NB4 (cell line): ENCODE measurements around the gene ZNF227.

Experiments used
- DNase-seq: peaks from one replicate; pipeline ENCODE4 v3.0.0; 2010; ENCODE audit warnings: low read depth
- H3K4me3 ChIP-seq: one replicate; pipeline ENCODE4 v1.5.1; 2011; ENCODE audit warnings: mild to moderate bottlenecking, low read depth, low read length, moderate library complexity
- MYC ChIP-seq: IDR thresholded peaks from 2 replicates; pipeline ENCODE4 v1.6.1; 2011; ENCODE audit warnings: low read depth, low read length
- POLR2A ChIP-seq: IDR thresholded peaks from 2 replicates; pipeline ENCODE4 v1.6.1; 2011; ENCODE audit warnings: mild to moderate bottlenecking; ENCODE audit not compliant: insufficient read length; ENCODE audit errors: extremely low read depth
- TF ChIP-seq, protein P1 (sequence below): IDR thresholded peaks from one replicate; pipeline ENCODE4 v1.5.1; 2012; ENCODE audit warnings: low read depth, low read length
- TF ChIP-seq, protein P2 (sequence below): IDR thresholded peaks from 2 replicates; pipeline ENCODE4 v1.6.1; 2011; ENCODE audit warnings: low read depth, low read length

ZNF227 gene

GRCh38 chr19:44278181-44278690 lies 65.9 kb downstream of the ZNF227 start:
- DNase-seq: no peak
- no peak overlapping the region for H3K4me3 ChIP-seq
- TF ChIP-seq POLR2A: no peak
- TF ChIP-seq MYC: no peak

GRCh38 chr19:44280916-44281315 lies 68.6 kb downstream of the ZNF227 start:
- H3K4me3 ChIP-seq: no peak overlapping the region
- no peak for DNase-seq
- TF ChIP-seq, protein P1, sequence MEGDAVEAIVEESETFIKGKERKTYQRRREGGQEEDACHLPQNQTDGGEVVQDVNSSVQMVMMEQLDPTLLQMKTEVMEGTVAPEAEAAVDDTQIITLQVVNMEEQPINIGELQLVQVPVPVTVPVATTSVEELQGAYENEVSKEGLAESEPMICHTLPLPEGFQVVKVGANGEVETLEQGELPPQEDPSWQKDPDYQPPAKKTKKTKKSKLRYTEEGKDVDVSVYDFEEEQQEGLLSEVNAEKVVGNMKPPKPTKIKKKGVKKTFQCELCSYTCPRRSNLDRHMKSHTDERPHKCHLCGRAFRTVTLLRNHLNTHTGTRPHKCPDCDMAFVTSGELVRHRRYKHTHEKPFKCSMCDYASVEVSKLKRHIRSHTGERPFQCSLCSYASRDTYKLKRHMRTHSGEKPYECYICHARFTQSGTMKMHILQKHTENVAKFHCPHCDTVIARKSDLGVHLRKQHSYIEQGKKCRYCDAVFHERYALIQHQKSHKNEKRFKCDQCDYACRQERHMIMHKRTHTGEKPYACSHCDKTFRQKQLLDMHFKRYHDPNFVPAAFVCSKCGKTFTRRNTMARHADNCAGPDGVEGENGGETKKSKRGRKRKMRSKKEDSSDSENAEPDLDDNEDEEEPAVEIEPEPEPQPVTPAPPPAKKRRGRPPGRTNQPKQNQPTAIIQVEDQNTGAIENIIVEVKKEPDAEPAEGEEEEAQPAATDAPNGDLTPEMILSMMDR: no peak
- TF ChIP-seq POLR2A (no peak), MYC (no peak)
- TF ChIP-seq, protein P2, sequence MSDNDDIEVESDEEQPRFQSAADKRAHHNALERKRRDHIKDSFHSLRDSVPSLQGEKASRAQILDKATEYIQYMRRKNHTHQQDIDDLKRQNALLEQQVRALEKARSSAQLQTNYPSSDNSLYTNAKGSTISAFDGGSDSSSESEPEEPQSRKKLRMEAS: no peak

- TF ChIP-seq, protein P2: no peak
- TF ChIP-seq POLR2A (no peak), MYC (no peak)
- TF ChIP-seq, protein P1: no peak
- H3K4me3 ChIP-seq: no peak overlapping the region
- DNase-seq: no peak
Observed at GRCh38 chr19:44282846-44283245, 70.5 kb downstream of the ZNF227 start.

DNA sequence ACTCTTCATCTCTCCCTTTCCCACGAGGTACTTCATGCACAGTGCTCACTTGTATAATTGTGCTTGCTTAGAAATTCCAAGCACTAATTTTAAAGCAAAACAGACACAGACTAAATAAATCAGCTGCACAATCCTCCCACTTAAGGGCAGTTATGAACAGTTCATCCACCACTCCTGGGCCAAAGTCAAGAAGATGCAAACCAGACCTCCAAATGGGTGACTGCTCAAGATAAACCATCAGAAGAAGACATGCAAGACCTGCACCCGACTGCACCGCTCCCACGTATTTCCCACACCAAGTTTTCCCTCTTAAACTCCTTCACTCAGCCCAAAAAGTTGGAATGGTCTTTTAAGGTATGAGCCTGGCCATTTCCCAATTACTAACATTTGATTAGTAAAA lies 72.6 kb downstream of the ZNF227 start:
- no peak for TF ChIP-seq POLR2A
- TF ChIP-seq, protein P1: no peak
- TF ChIP-seq MYC: no peak
- TF ChIP-seq, protein P2: no peak
- DNase-seq: no peak
- H3K4me3 ChIP-seq: no peak overlapping the region
